H1 (cell line): Measurements from ENCODE around the gene ARHGAP4. TPM values are rescaled to one million over a fixed set of nuclear protein-coding genes. Genes with fewer than 3 reads are reported as not detected.

ENCODE experiments used
- CTCF ChIA-PET: fragments of 300-600 bp; sonication (Branson Sonifier 250); formaldehyde crosslinking; loops from one replicate; lab custom pipeline; 2021; ENCODE audit not compliant: partially characterized antibody; lab: Charles Lee
- POLR2A ChIA-PET: fragments of 300-600 bp; sonication (Branson Sonifier 250); formaldehyde crosslinking; loops from one replicate; lab custom pipeline; 2021; ENCODE audit warnings: inconsistent platforms; ENCODE audit not compliant: partially characterized antibody; lab: Charles Lee
- DNase-seq, 2 experiments: peaks; one replicate each; pipeline versions ENCODE4 v3.0.0 to v3.0.0-alpha.2; 2010 to 2022; ENCODE audit warnings: low spot score in 2 of 2, low read depth in 1 of 2, mixed read lengths in 1 of 2
- FAIRE-seq: peaks from 2 replicates; lab custom pipeline; 2011; peaks lifted over from hg19 to GRCh38; lab: Jason Lieb, UNC
- H2AFZ ChIP-seq: 2 replicates; pipeline ENCODE4 v1.8.1; 2012; ENCODE audit warnings: low read length, inconsistent platforms
- H2AK5ac ChIP-seq: 2 replicates; pipeline ENCODE4 v1.6.1; 2013; ENCODE audit warnings: low read depth, low read length
- H2BK120ac ChIP-seq: replicated peaks from 2 replicates; pipeline ENCODE3; 2013; ENCODE audit warnings: low read depth, low read length, inconsistent platforms
- H2BK12ac ChIP-seq: 2 replicates; pipeline ENCODE4 v1.6.1; 2013; ENCODE audit warnings: low read depth, low read length
- H2BK15ac ChIP-seq: 2 replicates; pipeline ENCODE4 v1.6.1; 2013; ENCODE audit warnings: low read length
- H2BK20ac ChIP-seq: 2 replicates; pipeline ENCODE4 v1.6.1; 2013; ENCODE audit warnings: low read length
- H2BK5ac ChIP-seq: 2 replicates; pipeline ENCODE4 v1.6.1; 2013; ENCODE audit warnings: low read depth, low read length
- H3K14ac ChIP-seq: 2 replicates; pipeline ENCODE4 v1.6.1; 2013; ENCODE audit warnings: inconsistent platforms; ENCODE audit not compliant: insufficient read length
- H3K18ac ChIP-seq: 2 replicates; pipeline ENCODE4 v1.6.1; 2013; ENCODE audit warnings: low read length; ENCODE audit errors: extremely low read depth
- H3K23ac ChIP-seq: 2 replicates; pipeline ENCODE4 v1.6.1; 2013; ENCODE audit warnings: inconsistent platforms; ENCODE audit not compliant: insufficient read length
- H3K23me2 ChIP-seq: 2 replicates; pipeline ENCODE4 v1.6.1; 2013; ENCODE audit warnings: low read depth, low read length
- H3K27ac ChIP-seq: 2 replicates; pipeline ENCODE4 v1.6.1; 2011; ENCODE audit warnings: low read depth, low read length, inconsistent platforms
- H3K27me3 ChIP-seq, 4 experiments: replicated peaks in 1 of 4; 1 replicate in 1 of 4; 2 replicates in 3 of 4; pipeline versions ENCODE4 v1.6.1 to v1.8.1; 2011 to 2013; ENCODE audit warnings: low read length in 3 of 4, mild to moderate bottlenecking in 3 of 4, inconsistent platforms in 2 of 4, mixed read lengths in 2 of 4, moderate library complexity in 1 of 4; ENCODE audit not compliant: control insufficient read depth in 3 of 4, insufficient read depth in 3 of 4; ENCODE audit errors: extremely low read depth in 1 of 4
- H3K36me3 ChIP-seq, 4 experiments: 2 replicates each; pipeline versions ENCODE4 v1.6.1 to v1.8.1; 2011 to 2013; ENCODE audit warnings: mild to moderate bottlenecking in 4 of 4, low read length in 3 of 4, moderate library complexity in 2 of 4, control low read depth in 1 of 4, inconsistent platforms in 1 of 4; ENCODE audit not compliant: insufficient read depth in 4 of 4, control insufficient read depth in 2 of 4
- H3K4ac ChIP-seq: replicated peaks from 2 replicates; pipeline ENCODE3; 2013; ENCODE audit warnings: low read length, low read depth, mixed read lengths, inconsistent platforms; ENCODE audit not compliant: insufficient read length
- H3K4me1 ChIP-seq, 4 experiments: replicated peaks in 1 of 4; 1 replicate in 1 of 4; 2 replicates in 3 of 4; pipeline versions ENCODE4 v1.6.1 to v1.8.1; 2011 to 2013; ENCODE audit warnings: low read length in 3 of 4, inconsistent platforms in 2 of 4, mixed read lengths in 1 of 4; ENCODE audit not compliant: insufficient read depth in 4 of 4, control insufficient read depth in 3 of 4
- H3K4me2 ChIP-seq, 2 experiments: 2 replicates each; pipeline versions ENCODE4 v1.6.1 to v1.8.1; 2011 to 2013; ENCODE audit warnings: low read depth in 2 of 2, low read length in 2 of 2, control low read depth in 1 of 2, inconsistent platforms in 1 of 2, mild to moderate bottlenecking in 1 of 2; ENCODE audit not compliant: insufficient read depth in 1 of 2
- H3K4me3 ChIP-seq, 4 experiments: fragments of 200-600, 300-600 bp in 1 of 4; sonication (generic), shearing (Covaris generic), sonication (Bioruptor Twin) in 1 of 4; 2 replicates each; pipeline versions ENCODE4 v1.5.1 to v1.8.1; 2011 to 2016; ENCODE audit warnings: low read length in 4 of 4, low read depth in 3 of 4, control low read depth in 2 of 4, inconsistent platforms in 2 of 4, mild to moderate bottlenecking in 2 of 4, mixed read lengths in 1 of 4, moderate library complexity in 1 of 4; ENCODE audit not compliant: insufficient read depth in 2 of 4; ENCODE audit errors: extremely low read depth in 1 of 4
- H3K56ac ChIP-seq: replicated peaks from 2 replicates; pipeline ENCODE3; 2013; ENCODE audit warnings: low read depth, mild to moderate bottlenecking, mixed read lengths, low read length, inconsistent platforms; ENCODE audit not compliant: insufficient read length
- H3K79me1 ChIP-seq: 2 replicates; pipeline ENCODE4 v1.6.1; 2013; ENCODE audit warnings: low read depth, low read length, control low read depth
- H3K79me2 ChIP-seq, 2 experiments: 2 replicates each; pipeline versions ENCODE4 v1.6.1 to v1.8.1; 2012 to 2013; ENCODE audit warnings: low read length in 2 of 2, mild to moderate bottlenecking in 2 of 2, inconsistent platforms in 1 of 2; ENCODE audit not compliant: insufficient read depth in 2 of 2, control insufficient read depth in 1 of 2
- H3K9ac ChIP-seq, 4 experiments: replicated peaks in 1 of 4; 1 replicate in 1 of 4; 2 replicates in 3 of 4; pipeline versions ENCODE4 v1.6.1 to v1.8.1; 2011 to 2013; ENCODE audit warnings: low read depth in 3 of 4, low read length in 3 of 4, control low read depth in 2 of 4, mild to moderate bottlenecking in 2 of 4, moderate library complexity in 2 of 4, inconsistent platforms in 1 of 4; ENCODE audit errors: extremely low read depth in 1 of 4
- H3K9me3 ChIP-seq, 2 experiments: 2 replicates each; pipeline versions ENCODE4 v1.6.1 to v1.8.1; 2012 to 2013; ENCODE audit warnings: mild to moderate bottlenecking in 2 of 2, moderate library complexity in 2 of 2, control low read depth in 1 of 2, inconsistent platforms in 1 of 2, low read depth in 1 of 2, low read length in 1 of 2, mixed read lengths in 1 of 2; ENCODE audit not compliant: insufficient read depth in 2 of 2
- H4K20me1 ChIP-seq, 2 experiments: replicated peaks in 1 of 2; 2 replicates each; pipeline versions ENCODE3 to v1.8.1; 2011 to 2013; ENCODE audit warnings: inconsistent platforms in 2 of 2, low read length in 2 of 2, mild to moderate bottlenecking in 1 of 2; ENCODE audit not compliant: insufficient read depth in 2 of 2, control insufficient read depth in 1 of 2
- H4K5ac ChIP-seq: 2 replicates; pipeline ENCODE4 v1.6.1; 2013; ENCODE audit warnings: low read length, low read depth, mixed read lengths, inconsistent platforms; ENCODE audit not compliant: insufficient read length
- H4K8ac ChIP-seq: 2 replicates; pipeline ENCODE4 v1.8.0; 2013; ENCODE audit warnings: mild to moderate bottlenecking, moderate library complexity, low read length, inconsistent platforms; ENCODE audit not compliant: insufficient read depth; ENCODE audit errors: extremely low read depth
- H4K91ac ChIP-seq: replicated peaks from 2 replicates; pipeline ENCODE3; 2013; ENCODE audit warnings: low read length, mixed read lengths, inconsistent platforms; ENCODE audit not compliant: insufficient read length
- JUN ChIP-seq: IDR thresholded peaks from 2 replicates; pipeline ENCODE4 v1.6.1; 2011; ENCODE audit warnings: low read depth, mild to moderate bottlenecking, improper control_type of control experiment, low read length
- SIN3A ChIP-seq, 2 experiments: IDR thresholded peaks in 1 of 2; conservative IDR thresholded peaks in 1 of 2; 2 replicates each; pipeline ENCODE4 v1.6.1; 2011 to 2012; ENCODE audit warnings: low read length in 2 of 2, improper control_type of control experiment in 1 of 2, low read depth in 1 of 2, mild to moderate bottlenecking in 1 of 2
- WGBS, 2 experiments: shearing (Covaris generic) in 1 of 2; methylation state at CpG; one replicate each; pipeline versions ENCODE4 v1.1.6 to v1.1.7; 2013 to 2015; ENCODE audit warnings: low lambda C conversion rate in 2 of 2, mixed read lengths in 2 of 2, inconsistent platforms in 1 of 2, low coverage in 1 of 2, missing lambda C conversion rate in 1 of 2; ENCODE audit not compliant: insufficient replicate concordance in 2 of 2, insufficient coverage in 1 of 2, insufficient read length in 1 of 2; ENCODE audit errors: extremely low coverage in 1 of 2, missing lambda C conversion rate in 1 of 2; 5-methylcytosine and 5-hydroxymethylcytosine counted together
- polyA plus RNA-seq, 7 experiments: library from polyadenylated mRNA; depleted of rRNA in 3 of 7; stranded (reverse) in 5 of 7; unstranded in 2 of 7; fragments of >200 nt in 5 of 7; fragments of 200-250 nt in 2 of 7; gene quantifications; 1 replicate in 5 of 7; 2 replicates in 1 of 7; 4 replicates in 1 of 7; pipeline versions ENCODE4 v1.2.1 to v1.2.3, GENCODE V29; 2011 to 2013; ENCODE audit warnings: missing spikeins in 2 of 7, mixed read lengths in 2 of 7
- total RNA-seq: library from RNA; stranded (reverse); fragmentation: NEBNext Ultra II Directional; extraction: Animal tissue kit (Norgen Biotek cat#: 25700); gene quantifications from 2 replicates; pipeline ENCODE4 v1.2.1, GENCODE V29; 2021
- TF ChIP-seq, protein P1 (sequence below): IDR thresholded peaks from 2 replicates; pipeline ENCODE4 v1.6.1; 2012; ENCODE audit warnings: inconsistent platforms

Gene ARHGAP4
- total and polyA plus RNA-seq, 2 of the 8 experiments (the other 6 are each of a cell fraction or from before 2014, with no cell fraction given) = 23.9 to 26.0 TPM

DNA sequence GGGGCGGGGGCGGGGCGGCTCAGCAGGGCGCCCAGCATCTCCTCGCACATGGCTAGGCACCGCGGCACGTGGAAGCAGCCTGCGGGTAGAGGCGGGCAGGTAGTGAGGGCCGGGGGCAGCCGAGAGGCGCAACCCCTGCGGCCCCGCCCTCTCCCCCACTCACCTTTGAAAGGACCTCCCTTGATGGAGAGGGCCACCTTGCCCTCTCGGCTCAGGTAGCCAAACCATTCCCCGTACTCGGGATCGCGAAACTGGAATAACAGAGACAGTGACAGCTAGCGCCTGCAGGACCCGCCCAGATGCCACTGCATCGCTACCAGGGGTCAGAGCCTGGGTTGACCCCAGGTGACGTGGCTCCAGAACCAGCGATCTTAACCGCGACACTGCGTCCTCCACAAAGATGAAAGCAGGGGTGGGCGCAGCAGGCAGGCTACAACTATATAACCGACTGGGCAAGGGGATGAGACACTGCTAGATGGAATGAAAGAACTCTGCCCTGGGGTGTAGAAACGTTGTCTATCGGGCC lies 9.3 kb upstream of the ARHGAP4 start:
- no peaks in the 10 kb centered on the region for H3K79me1 ChIP-seq
- TF ChIP-seq SIN3A (conservative IDR thresholded peaks at IDR 0.05 in 1 of 2, IDR thresholded peaks at IDR 0.05 in 1 of 2; ENCODE audit: low read depth in 1 of 2, low read length in 2 of 2) (0 out of 4 replicates have a peak, but pooled peaks of 1 of the 2 experiments have one; percentile 19), JUN (no peak)
- TF ChIP-seq, protein P1, sequence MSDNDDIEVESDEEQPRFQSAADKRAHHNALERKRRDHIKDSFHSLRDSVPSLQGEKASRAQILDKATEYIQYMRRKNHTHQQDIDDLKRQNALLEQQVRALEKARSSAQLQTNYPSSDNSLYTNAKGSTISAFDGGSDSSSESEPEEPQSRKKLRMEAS = peak; percentile 72
- peaks cover 0 to 13% of the 10 kb centered on the region in 2 experiments; a peak in 2 of 4 replicates for H3K79me2 ChIP-seq
- peaks cover 2 to 10% (median 6%) of the 10 kb centered on the region in 4 experiments; a peak in 6 of 7 replicates for H3K4me1 ChIP-seq
- H2BK15ac ChIP-seq = no peak overlapping the region
- ChIA-PET POLR2A (interaction anchor here (0.7 to 18.9 kb wide), 7 partner anchors 9 to 336 kb away, joined by 3 to 231 read pairs (median 5); partner anchors contain the start of genes ARHGAP4 and RENBP), CTCF (interaction anchor here (0.7 to 19.6 kb wide), 4 partner anchors 10 to 158 kb away, joined by 3 to 272 read pairs (median 4); partner anchors contain the start of genes ARHGAP4 and RENBP)
- no peak overlapping the region; the same call in 1 of the 2 replicates for H3K18ac ChIP-seq
- no peak overlapping the region for H4K5ac ChIP-seq
- FAIRE-seq (no peak), DNase-seq (peak in 1 of 2 experiments; percentile 54)
- H2AK5ac ChIP-seq = no peak overlapping the region
- no peaks in the 10 kb centered on the region for H3K9me3 ChIP-seq
- peak overlapping the region; percentile 63 for H3K4me2 ChIP-seq
- no peak overlapping the region for H3K23ac ChIP-seq
- no peak overlapping the region for H3K14ac ChIP-seq
- peak overlapping the region; percentile 79; the same call in 1 of the 2 replicates for H4K8ac ChIP-seq
- peaks cover 0 to 10% (median 4%) of the 10 kb centered on the region in 4 experiments; a peak in 2 of 8 replicates for H3K36me3 ChIP-seq
- no peak overlapping the region for H4K91ac ChIP-seq
- H2BK5ac ChIP-seq = no peak overlapping the region
- H4K20me1 ChIP-seq = peaks cover 0 to 3% of the 10 kb centered on the region in 2 experiments
- H3K4ac ChIP-seq = no peak overlapping the region
- H2BK20ac ChIP-seq = no peak overlapping the region
- H3K27me3 ChIP-seq = no peaks in the 10 kb centered on the region
- 0 out of 2 replicates have a peak, but pooled peaks cover 2% of the 10 kb centered on the region for H3K23me2 ChIP-seq
- no peak overlapping the region for H2BK12ac ChIP-seq
- no peak overlapping the region for H3K27ac ChIP-seq
- WGBS, 2 experiments = 20% methylated on average over 9 of the region's 32 CpGs; no CpG with 5 or more reads in 1 of the 2 experiments
- no peak overlapping the region for H2AFZ ChIP-seq
- peak overlapping the region; percentile 12 to 54 (median 16); a peak in 5 of 8 replicates for H3K4me3 ChIP-seq
- no peak overlapping the region for H3K56ac ChIP-seq
- no peak overlapping the region for H2BK120ac ChIP-seq
- no peak overlapping the region for H3K9ac ChIP-seq
